Activated CD8-positive, alpha-beta memory T cell treated with anti-CD3 and anti-CD28 coated beads, Interleukin-2, amount 50 U/mL, for 4 hours (primary cell): ENCODE data around the gene PPP6R2.
A peak's percentile ranks its signal among the peaks of the same experiment; 100 is the strongest.

ENCODE experiments used
- DNase-seq: peaks from one replicate; pipeline ENCODE4 v3.0.0-alpha.2; 2020

Gene PPP6R2

DNA sequence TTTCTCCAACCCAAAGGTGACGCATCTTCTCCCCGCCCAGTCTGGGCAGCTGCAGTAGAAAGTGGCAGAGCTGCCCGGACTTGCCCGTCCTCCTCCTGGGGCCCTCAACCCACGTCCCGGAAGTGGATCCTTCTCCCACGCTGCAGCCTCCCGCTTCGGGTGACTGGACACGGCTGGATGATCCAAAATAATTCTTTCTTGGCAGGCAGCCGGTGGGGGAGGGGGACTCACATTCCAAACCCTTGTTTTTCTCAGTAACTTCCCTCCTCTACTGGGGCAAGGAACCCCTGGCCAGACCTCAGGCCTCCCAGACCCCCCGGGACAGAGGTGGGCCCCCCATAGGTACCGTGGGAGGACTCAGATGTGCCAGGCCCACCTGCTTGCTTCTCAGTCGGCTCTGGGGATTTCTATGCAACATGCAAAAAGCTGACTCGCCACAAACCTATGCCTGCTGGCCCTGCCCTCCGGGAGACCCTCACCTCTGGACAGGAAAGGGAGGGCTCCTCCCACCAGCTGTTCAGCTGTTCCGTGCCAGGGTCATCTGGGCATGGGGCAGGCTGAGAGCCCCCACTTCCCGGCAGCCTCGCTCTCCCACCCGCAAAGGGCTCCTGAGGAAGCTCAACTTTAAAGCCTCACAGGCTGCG lies 37.1 kb upstream of the PPP6R2 start:
- DNase-seq = no peak

DNA sequence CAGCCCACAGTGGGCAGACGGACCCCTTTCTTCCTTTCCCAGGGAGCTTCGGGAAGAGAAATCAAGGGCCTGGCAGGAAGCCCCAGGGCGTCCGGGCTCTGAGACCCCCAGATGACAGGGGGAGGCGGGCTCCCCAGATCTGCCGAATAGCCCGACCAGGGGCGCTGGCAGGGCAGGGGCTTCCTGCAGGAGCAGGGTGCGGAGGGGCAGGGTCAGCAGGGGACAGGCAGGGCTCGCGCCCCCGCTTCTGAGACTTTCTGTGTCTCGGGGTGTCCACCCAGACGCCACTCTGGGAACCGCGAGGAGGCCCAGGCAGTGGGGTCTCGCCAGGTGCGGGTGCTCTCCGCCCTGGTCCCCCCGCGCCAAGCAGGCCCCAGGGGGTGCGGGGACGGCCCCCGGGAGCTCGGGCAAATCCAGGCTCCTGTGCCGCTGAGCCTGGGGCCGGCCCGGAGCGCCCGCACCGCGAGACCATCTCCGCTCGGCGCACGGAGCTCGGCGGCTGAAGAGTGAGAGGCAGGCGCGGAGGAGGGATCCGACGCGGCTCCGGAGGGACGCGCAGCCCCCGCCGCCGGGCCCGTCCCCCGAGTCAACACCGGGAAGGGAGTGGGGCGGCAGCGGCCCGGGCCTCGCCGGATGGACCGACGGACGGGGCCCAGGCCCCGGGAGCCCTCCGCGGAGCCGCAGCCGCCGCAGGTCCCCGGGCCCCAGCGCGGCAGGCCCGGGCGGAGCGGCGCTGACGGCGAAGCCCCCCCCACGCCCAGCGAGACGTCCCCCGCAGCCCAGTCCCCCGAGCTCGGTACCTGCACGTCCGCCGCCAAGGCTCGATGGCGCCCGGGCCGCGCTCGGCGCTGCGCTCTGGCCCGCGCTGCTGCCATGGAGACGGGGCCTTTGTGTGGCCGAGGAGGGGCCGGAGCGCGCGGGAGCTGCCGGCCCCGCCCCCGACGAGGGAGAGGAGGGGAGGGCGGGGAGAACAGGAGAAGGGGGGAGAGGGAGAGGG lies 36.1 kb upstream of the PPP6R2 start, which contains the start of gene PLXNB2:
Gene PLXNB2, minus strand, starts transcription at position 894 of the 997 bp plus-strand sequence. CDS start 17,062 bp downstream, outside the sequence.
- DNase-seq = peak; percentile 34

DNA sequence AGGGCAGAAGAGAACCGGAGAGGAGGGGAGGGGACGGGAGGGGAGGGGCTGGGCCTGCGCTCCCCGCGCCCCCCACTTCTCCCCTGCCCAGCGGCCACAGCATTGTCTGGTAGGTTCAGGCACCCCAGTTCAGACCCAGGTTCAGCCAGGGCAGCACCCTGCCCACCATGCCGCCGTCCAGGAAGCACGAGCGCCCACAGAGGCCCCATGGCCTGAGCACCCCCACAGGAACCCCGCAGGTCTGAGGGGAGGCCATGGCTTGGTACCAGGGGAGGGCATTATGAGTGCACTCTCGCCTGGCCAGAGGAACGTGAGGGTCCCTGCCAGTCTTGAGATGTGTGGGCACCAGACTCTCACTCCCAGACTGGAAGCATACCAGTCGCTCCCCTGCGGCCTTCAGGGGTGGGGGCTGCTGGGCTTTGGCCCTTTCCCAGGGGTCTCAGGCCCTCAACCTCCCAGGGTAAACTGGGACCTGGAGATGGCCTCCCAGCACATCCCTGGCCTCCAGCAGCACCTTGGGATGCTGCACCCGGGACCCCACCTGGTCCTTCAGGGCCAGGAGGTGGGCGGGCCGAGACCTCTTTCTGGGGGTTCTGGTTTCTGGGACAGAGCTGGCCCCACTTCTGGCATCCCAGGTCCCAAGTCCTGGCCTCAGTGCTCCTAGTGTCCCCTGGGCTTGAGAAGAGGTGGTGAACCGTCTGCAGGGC lies 35.1 kb upstream of the PPP6R2 start:
- no peak for DNase-seq

DNA sequence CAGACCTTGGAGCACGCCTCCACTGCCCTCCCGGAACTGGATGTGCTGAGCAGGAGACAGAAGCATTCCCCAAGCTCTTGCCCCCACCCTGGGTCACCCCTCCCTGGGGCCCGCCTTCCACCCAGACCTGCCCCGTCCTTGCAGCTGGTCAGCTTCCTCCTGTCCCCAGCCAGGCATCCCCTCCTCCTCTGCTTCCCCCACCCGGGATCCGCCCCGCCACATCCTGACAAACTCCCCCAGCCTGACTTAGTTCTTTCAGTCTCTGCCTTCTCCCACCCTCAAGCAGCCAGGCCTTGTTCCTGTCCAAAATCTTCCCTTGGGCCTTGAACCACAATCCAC lies 34.6 kb upstream of the PPP6R2 start:
- no peak for DNase-seq

DNA sequence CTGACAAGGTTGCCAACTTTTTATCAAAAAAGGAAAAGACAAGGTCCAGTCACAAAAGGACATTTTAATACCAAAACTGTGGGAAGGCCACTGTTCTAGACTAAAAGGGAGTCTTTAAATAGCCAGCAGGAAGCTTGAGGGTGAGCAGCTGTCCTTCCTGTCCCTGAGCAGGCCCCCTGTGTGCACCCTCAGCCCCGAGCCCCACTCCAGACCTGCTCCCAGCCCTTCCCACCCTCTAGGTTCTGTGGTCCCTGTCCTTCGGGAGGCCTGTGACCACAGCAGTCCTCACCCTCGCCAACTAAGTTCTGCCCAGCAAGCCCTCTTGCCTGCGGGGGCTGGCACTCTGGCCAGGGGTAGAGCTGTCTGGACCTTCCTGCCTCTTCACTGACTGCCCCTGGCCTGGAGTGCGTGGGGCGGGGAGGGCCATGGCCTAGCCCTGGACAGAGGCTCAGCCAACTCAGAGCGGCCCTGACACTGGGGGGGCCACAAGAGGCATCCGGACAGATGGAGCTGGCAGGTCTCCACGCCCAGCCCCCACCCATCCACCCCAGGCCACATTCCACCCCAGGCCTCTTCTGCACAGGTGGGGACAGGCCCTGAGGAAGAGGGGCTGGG lies 34.0 kb upstream of the PPP6R2 start:
- DNase-seq = no peak

DNA sequence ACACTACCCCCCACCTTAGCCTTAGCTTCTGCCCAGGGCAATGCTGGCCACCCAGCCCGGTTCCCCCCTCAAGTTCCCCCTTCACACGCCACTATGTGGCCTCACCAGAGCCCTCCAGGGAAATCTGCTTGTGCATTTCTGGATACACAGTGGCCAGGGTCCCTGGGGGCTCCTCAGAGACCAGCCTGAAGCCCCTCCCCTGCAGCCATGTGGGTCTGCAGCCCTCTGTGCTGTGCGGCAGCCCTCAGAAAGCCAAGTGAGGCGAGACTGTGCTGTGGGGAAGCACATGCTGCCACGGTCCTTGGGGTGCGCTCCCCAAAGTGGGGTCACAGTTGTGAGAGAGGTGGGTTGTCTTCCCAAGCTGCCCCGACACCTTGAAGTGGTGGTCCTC lies 33.5 kb upstream of the PPP6R2 start:
- no peak for DNase-seq

DNA sequence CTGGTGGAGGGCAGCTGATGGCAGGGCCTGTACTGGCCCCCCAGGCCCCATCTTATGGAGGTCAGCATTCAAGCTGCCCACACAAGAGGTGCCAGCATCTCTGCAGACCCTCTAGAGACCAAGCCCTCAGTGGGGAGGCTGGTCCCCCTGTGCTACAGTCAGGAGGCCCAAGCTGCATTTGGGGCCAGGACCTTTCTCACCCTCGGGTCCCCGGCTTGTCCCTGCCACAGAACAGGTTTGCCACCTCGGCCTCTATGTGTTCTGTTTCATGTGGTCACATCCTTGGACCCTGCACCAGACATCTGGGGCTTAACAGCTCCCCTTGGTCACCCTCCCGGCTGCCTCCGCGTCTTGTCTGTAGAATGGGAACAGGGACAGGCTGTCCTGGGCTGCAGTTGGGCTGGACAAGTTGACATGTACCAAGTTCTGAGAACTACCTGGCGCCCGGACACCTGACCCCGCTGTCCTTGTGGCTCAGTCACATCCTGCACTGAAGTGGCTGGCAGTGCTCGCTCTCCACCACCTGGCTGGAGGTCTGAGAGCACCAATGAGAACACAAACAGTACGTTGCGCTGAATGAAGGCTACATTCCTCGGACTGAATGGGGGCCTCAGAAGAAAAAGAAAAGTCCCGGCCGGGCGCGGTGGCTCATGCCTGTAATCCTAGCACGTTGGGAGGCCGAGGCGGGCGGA lies 33.0 kb upstream of the PPP6R2 start:
- DNase-seq = no peak

DNA sequence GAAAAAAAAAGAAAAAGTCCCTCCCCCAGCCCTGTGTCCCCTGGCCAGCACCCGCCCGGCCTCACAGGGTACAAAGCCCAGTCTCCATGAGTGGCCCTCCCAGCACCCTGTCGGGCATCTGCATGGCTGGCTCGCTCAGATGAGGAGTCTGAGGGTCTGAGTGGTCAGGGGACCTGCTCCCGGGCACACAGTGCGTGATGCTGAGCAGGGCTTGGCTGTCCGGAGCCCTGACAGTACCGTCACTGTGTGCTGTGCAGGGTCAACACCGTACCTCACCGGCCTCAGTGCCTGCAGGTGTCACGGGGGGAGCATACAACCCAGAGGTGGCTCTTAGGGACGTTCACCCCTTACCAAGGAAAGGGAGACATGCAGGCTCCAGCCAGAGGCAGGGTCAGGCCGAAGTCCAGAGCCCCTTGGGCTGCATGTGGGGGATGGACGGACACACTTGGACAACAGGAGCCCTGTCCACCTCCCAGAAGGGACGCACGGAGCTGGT lies 32.1 kb upstream of the PPP6R2 start:
- DNase-seq = no peak

DNA sequence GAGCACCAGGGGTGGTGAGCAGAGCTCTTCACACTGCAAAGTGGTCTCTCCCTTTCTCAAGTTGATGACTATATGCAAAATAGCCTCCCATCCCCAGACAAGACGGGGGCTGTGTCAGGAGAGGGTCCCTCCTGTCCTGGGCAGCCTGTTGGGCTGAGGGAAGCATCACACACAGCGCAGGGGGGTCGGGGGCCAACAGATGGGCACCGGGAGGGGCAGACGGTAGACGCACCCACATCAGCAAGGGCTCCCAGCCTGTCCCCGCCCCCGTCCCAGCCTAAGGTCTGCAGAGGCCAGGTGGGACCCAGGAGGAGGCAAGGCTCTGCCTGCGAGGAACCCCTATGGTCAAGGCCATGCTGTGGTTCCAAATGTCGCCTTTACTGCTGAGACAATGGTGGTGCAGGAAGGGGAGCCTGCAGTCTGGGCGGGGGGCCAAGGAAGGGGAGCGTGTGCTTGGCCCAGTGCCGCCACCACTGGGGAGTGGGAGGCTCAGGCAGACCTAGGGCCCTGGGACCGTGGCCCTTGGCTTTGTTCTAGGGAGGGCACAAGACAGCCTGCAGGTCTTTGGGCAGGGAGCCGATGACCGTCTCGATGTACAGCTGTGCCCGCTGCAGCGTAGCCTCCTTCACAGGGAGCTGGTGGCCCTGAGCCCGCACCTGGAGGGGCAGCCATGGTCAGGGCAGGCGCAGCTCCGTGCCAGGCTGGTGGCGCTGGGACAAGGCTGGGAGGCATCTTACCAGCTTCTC lies 31.3 kb upstream of the PPP6R2 start:
- no peak for DNase-seq

DNA sequence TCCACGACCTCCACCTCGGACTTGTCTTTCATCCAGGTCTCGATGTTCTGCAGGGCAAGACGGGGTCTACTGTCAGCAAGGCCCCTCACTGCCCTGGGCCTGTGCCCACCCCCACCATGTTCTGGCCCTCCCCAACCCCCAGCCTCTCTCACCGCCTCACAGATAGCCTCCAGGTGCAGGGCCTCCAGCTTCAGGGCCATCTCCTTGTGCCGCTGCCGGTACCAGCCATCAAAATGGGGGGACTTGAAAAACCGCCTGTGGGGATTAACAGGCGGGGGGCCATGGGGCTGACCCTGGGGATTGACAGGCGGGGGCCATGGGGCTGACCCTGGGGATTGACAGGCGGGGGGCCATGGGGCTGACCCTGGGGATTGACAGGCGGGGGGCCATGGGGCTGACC lies 30.8 kb upstream of the PPP6R2 start:
- no peak for DNase-seq

DNA sequence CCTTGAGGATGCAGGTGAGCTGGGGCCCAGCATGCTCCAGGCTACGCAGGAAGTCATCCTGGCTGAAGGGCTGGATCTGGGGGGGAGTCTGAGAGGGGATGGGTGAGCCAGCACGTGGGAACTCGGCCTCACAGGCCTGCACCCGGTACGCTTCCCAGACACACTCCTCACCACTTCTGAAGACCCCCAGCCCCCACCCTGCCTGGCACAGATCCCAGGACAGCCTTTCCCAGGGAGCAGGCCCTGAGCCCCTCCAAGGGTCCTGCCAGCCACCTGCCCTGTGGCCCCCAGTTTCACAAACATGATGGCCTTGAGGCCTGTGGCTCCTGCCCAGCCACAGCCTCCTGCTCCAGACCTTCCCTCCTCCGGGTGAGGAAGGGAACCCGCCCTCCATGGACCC lies 30.1 kb upstream of the PPP6R2 start:
- DNase-seq = no peak

DNA sequence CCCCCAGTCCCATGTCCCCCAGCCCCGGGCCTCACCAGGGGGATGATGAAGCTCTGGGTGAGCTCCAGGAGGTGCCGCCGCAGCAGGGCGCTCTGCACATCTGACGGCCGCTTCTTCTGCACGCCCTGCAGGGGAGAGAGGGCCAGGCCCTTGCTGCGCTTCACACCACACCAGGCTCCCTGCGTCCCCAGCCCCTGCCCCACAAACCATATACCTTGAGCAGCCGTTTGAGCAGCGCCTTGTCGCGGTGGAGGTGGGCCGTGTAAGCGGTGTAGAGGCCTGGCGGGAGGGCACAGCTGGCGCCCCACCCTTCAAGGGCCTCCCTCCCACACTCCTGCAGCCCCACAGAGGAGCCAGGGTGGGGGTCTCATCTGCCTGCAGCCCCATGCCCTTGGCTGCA lies 29.5 kb upstream of the PPP6R2 start:
- no peak for DNase-seq

DNA sequence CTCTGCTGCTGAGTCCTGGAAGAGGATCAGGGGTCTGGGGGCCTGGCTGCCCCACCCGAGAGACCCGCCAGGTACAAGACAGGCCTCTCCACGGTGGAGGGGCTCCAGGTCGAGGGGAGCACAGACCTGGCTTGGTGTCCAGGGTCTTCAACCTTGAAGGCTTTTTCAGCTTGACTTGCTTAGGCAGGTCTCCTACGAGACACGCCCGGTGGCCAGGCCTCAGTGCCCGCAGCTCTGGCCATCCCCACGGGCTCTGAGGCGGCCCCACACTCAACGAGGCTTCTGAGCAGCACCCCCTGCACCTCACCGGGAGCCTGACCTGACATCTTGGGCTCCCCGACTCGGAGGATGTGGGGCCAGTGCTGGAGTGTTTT lies 29.1 kb upstream of the PPP6R2 start:
- DNase-seq = no peak

DNA sequence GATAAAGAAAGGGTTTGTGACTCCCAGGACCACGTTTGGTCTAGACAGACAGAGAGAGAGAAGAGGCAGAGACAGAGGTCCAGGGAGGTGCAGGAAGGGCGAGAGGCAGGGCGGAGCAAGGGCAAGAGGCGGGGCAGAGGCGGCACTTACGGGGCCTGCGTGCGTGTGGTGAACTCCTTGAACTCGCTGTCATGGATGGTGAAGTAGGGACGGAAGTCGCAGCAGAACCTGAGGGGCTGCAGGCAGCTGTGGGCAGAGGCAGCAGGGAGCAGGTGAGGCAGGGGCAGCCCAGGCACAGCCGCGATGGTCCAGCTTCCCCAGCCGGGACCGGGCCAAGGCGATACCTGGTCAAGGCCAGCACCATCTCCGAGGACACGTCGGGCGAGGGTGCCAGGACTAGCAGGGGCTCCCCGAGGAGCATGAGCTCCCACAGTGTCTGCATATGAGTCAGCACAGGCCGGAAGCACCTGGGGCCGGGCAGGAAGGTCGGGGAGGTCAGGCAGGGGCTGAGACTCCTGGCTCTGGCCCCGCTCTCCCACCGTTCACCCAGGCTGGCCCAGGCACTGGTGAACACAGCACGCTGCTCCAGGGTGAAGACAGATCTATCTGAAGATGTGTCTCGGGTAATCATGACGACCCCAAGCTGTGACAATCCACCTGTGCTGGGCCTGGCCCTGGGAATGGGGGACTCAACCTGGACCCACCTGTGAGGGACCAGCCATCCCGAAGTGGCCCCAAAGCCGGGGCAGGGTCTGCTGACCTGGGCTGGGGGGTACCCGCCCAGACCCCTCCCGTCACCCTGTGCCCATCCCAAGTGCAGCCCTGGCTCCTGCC lies 28.5 kb upstream of the PPP6R2 start:
- DNase-seq = peak; percentile 68

DNA sequence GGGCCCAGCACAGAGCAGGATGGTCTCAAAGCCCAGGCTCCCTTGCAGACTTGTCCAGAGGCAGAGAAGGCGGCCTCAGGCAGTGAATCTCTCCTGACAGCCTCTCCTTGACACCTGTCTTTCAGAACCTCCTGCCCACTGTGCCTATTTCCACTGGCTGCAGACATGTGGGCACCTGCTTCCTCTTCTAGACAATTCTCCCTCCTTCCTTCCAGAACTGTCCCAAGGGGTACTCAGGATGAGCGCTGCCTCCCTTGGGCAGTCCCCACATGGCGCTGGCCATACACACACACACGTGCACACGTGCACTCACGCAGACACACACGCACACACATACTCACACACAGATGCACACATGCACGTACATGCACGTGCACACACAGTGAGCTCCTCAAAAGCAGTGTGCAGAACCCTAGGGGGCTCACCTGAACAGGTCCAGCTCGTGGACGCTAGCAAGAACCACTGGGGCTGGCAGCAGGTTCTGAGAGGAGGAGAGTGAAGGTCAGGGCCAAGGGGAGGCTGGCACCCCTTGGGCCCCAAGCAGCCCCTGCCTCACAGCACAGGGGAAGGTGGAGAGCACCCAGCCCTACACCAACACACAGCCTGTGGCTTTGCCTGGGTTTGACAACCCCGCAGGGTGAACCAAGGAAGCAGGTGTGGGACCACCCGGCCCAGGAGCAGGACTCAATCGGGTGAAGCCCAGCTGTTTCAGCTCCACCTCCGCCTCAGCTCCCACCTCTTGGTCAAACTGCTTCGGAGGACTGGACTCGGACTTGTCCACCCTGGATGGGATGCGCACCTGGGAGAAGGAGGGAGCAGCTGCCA lies 27.6 kb upstream of the PPP6R2 start:
- DNase-seq = no peak

DNA sequence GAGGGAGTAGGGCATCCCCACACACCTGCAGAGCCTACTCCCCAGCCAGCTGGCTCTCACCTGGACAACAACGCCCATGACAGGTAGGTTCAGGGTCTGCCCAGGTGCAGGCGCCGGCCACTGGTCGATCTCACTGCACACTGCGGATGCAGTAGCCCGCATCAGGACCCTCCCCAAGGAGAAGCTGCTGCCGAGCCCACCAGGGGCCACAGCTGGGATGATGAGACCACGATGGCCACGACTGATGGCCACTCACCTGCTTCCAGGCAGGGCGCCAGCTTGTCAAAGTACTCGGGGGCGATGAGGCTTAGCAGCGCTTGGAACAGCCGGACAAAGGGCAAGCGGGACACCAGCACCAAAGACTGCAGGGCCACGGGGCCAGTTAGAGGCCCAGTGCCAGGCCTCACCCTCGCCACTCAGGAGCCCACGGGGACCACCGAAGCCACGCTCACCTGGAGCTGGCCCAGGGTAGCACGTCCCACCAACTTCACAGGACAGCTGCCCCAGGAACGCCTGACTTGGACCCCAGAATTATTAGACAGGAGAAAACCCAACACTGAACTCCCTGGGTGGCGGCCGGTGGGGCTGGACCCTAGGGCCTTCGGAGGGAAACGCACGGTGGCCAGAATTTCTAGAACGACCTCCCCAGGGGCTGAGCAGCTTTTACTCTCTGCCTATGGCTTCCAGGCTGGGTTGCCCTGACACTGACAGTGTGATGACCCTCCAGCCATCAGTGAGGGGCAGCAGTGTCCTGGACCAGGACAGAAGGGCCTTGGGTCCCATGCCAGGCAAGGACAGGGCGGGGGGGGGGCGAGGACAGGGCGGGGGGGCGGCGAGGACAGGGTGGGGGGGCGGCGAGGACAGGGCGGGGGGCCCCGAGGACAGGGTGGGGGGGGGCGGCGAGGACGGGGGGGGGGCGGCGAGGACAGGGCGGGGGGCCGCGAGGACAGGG lies 26.7 kb upstream of the PPP6R2 start:
- DNase-seq = no peak

DNA sequence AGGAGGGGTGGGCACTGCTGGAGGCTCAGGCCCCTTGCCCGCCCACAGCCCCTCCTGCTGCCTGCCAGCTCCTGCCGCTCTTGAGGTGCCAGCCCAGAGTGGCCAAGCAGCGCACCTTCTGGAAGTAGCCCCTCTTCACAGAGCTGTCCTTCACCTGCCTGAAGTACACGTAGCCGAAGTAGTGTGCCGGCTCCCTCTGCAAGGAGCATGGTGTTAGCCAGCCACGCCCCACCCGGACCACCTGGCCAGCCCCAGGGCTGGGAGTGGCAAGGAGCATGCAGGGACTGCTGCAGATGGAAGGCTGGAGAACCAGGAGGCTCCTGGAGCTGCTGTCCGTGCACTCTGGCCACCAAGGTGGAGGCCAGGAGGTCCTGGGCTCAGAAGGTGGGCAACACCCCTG lies 25.9 kb upstream of the PPP6R2 start:
- no peak for DNase-seq

DNA sequence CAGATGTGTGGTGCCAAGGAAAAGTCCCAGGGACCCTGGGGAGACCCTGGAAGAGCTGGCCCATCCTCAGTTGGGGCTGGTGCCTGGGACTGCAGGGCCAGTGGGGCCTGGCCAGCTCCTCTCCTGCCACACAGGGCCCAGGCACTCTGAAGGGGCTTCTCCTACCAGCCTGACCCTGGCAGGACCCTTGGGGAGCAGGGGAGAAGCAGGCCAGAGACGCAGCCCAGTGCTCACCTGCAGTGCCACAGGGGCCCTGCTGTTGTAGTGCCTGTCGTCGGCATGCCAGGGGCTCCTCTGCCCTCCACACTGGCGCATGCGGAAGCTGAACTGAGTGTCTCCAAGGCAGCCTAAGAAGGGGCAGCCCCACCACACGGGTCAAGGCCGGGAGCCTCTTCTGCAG lies 25.5 kb upstream of the PPP6R2 start:
- DNase-seq = no peak

DNA sequence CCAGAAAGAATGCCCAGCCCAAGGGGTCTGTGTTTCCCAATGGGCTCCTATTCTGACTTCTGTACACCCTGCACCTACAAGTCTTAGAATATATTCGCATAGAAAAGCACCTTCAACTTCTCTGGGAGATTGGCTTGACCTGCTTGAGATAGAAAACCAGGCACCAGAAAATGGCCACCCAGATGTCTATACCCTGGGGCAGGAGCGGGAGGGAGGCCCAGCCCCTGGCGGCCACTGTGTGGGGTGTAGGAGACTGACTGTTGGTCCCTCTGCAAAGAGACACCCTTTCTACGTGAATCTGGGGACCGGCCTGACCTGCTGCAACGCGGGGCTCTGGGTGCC lies 24.8 kb upstream of the PPP6R2 start:
- DNase-seq = no peak
